HS-27A (cell line): Measurements from ENCODE around the gene BRIP1.
"Not testable (repeated sequence)": the region's sequence is repeated elsewhere in the genome, so short reads cannot be mapped to it uniquely, and the experiment has no call there.

ENCODE experiments used
- DNase-seq: peaks from one replicate; pipeline ENCODE4 v3.0.0-alpha.2; 2012; ENCODE audit warnings: low read depth, missing footprints

BRIP1 gene

DNA sequence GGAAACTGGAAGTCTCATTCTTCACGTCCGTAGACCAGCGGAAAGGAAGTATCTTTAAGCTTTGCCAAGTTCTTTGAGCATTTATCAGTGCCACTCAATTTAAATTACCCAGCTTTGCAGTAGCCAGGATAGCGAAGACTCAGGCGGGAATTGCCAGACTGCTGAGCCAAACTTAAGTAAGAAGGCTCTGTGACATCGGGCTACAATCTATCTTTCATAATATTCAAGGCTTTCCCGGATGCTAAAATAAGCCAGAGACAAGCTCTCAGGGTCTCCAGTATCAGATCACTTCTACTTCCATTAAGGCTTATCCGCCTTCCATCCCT is 436 bp upstream of the BRIP1 start:
- DNase-seq, result no peak

- DNase-seq, result no peak
These were observed 1.2 kb downstream of the BRIP1 start for GRCh38 chr17:61862105-61862574.

DNA sequence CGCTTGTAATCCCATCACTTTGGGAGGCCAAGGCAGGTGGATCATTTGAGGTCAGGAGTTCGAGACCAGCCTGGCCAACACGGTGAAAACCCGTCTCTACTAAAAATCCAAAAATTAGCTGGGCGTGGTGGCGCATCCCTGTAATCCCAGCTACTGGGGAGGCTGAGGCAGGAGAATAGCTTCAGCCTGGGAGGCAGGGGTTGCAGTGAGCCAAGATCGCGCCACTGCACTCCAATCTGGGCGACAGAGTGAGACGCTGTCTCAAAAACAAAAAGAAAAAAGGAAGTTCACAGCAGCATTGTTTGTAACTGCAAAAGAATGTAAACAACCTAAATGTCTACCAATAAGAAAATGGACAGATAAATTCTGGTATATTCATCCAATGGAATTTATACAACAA is 2.9 kb downstream of the BRIP1 start:
- not testable (repeated sequence) for DNase-seq

DNA sequence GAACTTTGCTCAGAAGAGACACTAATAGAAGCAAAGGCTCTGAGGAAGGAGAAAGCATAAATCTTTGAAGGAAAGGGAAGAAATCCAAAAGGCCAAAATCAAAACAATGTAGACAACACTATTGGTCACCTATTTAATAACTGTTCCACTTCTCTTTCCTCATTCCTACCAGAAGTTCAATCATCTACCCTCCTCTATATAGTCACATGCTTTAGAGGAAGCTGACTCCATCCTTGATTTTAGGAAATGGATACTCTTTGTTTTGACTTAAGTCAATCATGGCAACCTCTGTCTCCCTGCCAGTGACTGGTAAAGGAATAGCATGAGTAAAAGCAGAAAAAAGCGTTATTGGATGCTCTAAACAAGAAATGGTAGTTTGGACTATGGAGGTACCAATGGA is 7.3 kb downstream of the BRIP1 start:
- DNase-seq, result no peak

DNA sequence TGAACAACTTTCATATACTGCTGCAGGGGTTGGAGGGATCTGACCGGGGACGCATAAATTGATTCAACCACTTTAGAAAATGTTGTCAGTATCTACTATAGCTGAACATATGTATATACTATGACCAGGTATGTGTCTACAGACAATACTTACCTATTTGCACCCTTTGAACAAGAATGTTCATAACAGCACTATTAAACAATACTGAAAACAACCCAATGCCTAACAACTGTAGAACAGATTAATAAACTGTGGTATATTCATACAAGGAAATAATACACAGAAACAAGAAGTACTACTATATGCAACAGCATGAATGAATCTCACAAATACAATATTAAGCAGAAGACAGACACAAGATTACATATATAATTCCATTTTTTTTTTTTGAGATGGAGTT is 10.5 kb downstream of the BRIP1 start:
- no peak for DNase-seq

- no peak for DNase-seq
These were observed 13.7 kb downstream of the BRIP1 start for GRCh38 chr17:61849674-61850073.

- no peak for DNase-seq
These were observed 14.4 kb downstream of the BRIP1 start for GRCh38 chr17:61848896-61849295.

DNA sequence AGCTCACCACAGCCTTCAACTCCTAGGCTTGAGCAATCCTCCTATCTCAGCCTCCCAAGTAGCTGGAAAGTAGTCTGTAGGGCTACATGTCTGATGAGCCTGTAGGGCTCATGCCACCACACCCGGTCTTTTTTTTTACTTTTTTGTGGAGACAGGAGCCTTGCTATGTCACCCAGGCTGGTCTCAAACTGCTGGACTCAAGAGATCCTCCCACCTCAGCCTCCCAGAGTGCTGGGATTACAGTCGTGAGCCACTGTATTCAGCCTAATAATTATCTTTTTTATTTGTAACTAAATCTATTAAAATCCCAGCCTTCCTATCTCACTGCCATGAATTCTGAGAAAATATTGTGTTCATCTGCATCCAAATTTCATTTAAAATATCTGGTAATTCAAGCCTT is 15.1 kb downstream of the BRIP1 start:
- no peak for DNase-seq

DNA sequence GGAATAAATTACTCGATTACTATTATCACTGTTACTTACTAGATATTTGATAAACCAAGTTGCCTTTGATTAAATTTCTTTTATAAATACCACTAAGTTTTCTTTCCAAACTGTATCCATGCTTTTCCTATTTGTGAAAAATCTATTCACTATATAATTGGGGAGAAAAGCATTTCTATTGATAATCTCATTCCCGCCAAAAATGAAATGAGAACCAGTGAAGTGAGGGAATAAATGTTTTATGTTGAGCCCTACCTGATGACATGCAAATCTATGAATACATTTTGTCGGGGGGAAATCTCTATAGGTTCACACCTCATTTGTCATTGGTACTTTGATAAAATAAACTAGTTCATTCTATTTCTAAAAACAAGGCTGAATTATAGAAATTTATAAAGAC is 15.7 kb downstream of the BRIP1 start:
- DNase-seq, result no peak

DNA sequence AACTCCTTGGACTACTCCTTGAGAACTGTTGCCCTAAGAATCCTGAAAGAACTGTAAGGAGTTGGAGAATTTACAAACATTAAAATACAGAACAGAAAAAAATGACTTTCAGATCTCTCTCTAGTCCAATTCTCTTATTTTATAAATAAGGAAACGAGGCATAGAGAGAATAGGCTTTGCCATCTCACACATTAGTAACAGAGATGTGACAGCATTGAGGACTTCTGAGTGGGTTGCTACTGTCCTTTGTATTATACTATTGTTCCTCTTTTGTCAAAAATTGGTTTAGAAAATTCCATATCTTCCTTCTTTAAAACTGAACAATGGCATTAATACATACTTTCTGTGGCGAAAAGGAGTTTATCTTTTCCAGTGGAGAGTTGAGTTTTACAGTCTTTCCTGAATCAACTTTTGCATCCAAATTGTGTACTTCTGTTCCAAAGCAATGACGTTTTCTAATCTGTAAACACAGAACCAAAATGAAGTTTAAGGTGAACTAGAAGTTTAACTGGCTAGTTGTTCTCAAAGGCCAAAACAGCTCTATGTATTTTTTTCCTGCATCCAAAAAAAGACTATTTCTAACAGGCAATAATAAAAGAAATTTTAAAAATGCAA is 16.5 kb downstream of the BRIP1 start:
- DNase-seq, result no peak

GRCh38 chr17:61846088-61846487 is 17.2 kb downstream of the BRIP1 start:
- DNase-seq, result no peak

DNA sequence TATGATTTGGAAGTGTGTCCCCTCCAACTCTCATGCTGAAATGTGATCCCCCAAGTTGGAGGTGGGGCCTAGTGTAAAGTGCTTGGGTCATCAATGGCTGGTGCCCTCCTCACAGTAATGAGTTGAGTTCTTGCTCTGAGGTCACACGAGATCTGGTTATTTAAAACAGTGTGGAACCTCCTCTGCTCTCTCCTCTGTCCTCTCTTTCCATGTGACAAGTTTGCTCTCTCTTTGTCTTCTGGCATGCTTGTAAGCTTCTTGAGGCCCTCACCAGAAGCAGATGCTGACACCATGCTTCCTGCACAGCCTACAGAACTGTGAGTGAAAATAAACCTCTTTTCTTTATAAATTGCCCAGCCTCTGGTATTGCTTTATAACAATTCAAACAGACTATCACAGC is 19.9 kb downstream of the BRIP1 start:
- no peak for DNase-seq

- no peak for DNase-seq
These were observed 20.4 kb downstream of the BRIP1 start for GRCh38 chr17:61842899-61843298.

DNA sequence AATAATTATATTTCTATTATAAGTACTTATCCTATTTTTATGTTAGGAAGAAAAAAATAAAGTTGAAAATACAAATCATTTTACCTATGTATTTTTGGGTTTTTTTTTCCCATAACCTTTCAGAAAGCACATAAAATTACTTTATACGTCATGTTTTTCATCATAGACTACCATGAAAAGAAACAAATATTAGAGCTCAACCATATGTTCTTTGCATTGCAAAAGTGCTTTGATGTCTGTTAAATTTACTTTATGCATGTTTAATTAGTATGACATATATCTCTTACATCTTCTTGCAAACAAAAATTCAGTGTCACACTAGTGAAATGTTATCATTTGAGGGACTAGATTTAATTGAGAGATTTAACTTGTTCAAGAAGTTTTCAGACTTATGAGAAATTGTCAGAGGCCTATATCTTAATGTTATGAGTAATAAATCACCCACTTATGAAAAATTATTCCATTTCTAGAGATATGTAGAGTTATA is 24.0 kb downstream of the BRIP1 start:
- no peak for DNase-seq

DNA sequence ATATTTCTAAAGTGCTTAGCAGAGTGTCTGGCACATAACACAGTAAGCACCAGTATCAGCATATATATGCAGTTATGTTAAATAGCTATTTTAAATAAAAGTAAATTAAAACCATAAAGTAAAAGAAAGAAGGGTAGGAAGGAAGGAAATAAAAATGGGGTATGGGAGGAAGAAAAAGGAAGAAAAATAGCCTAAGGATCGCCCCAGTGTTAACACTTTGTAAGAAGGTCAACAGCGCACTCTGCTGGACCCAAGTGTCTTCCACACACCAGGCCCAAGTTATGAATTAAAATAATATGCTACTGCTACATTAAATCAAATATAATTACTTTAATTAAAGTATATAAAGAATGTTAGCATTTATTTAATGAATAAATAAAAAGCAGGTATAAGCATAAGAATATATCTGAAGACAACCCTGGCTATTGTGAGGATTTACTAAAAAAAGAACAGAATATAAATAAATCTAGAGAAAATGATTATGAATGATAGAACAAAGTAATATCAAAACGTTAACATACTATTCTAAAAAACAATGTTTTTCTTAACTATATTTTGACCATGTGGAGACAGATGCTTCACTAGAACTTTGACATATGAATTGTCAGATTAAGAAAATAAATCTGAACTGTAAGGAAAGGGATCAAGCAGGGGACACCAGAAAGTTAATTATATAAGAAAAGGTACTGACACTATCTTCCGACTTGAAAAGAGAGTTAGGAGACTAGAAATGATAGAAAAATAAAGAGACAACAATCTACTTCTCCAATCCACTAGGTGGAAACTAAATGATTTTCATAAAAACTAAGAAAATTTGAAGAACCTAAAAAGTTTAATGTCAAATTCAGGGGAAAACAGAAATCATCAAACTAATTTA is 25.9 kb downstream of the BRIP1 start:
- DNase-seq, result peak; percentile 27

GRCh38 chr17:61836266-61837174 is 26.8 kb downstream of the BRIP1 start:
- no peak for DNase-seq

GRCh38 chr17:61835606-61836005 is 27.7 kb downstream of the BRIP1 start:
- no peak for DNase-seq

DNA sequence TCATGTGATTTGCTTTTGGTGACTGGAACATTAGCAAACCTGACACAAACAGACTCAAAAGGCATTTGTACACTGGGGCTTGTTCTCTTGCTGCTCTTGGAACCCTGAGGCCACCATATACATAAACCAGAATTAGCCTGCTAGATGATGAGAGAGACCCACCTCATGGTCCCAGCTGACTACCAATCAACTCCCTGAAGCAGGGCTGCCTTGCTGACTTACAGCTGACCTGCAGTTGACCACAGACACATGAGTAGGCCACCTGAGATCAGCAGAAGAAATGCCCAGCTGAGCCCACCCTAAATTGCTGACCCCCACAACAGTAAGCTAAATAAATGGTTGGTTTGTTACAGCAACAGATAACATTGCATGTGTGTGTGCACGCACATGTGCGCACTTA is 28.7 kb downstream of the BRIP1 start:
- DNase-seq, result no peak

GRCh38 chr17:61833536-61834193 is 29.7 kb downstream of the BRIP1 start:
- DNase-seq, result peak; percentile 41

GRCh38 chr17:61832463-61832862 is 30.9 kb downstream of the BRIP1 start:
- no peak for DNase-seq

DNA sequence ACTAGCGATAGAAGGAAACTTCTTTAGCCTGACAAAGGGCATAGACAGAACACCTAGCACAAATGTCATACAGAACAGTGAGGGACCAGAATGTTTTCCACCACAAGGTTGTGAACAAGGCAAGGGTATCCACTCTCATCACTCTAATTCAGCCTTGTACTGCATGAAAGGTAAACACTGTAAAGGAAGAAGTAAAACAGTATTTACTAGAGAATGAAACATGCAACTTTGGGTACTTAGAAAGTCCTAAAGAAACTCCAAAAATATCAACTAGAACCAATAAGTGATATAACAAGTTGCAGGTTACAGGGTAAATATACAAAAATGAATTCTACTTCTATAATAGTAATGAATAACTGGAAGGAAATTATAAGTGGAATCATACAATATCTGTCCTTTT is 32.2 kb downstream of the BRIP1 start:
- no peak for DNase-seq

DNA sequence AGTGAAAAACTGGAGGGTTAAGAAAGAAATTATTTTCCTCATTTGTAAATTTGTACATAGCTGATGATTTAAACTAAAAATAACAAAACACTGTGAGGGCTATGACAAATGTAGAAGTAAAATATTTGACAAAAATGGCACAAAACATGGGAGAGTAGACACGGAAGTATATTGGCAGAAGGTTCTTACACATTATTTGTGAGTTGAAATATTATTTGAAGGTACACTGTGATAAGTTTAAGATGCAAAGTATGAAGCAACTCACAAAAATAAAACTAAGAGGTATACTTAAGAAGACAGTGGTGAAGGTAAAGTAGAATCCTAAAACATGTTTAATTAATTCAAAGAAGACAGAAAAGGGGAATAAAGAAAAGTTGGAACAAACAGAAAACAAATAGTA is 34.6 kb downstream of the BRIP1 start:
- no peak for DNase-seq
